Amniotic epithelial cell (primary cell): ENCODE measurements around the gene SLC15A3.
"Not testable (repeated sequence)": the region's sequence is repeated elsewhere in the genome, so short reads cannot be mapped to it uniquely, and the experiment has no call there.

Source experiments
- DNase-seq: peaks from one replicate; pipeline ENCODE4 v3.0.0-alpha.2; 2010; ENCODE audit warnings: low read depth

SLC15A3 gene

GRCh38 chr11:60913793-60914632 lies 38.0 kb downstream of the SLC15A3 start, which contains the start of gene TMEM109:
TMEM109 (plus strand) TSS chr11:60914158; CDS start chr11:60919694, 5,536 bp downstream.
- DNase-seq = peak; percentile 86

- no peak for DNase-seq
These were observed 39.0 kb downstream of the SLC15A3 start for GRCh38 chr11:60912851-60913528.

DNA sequence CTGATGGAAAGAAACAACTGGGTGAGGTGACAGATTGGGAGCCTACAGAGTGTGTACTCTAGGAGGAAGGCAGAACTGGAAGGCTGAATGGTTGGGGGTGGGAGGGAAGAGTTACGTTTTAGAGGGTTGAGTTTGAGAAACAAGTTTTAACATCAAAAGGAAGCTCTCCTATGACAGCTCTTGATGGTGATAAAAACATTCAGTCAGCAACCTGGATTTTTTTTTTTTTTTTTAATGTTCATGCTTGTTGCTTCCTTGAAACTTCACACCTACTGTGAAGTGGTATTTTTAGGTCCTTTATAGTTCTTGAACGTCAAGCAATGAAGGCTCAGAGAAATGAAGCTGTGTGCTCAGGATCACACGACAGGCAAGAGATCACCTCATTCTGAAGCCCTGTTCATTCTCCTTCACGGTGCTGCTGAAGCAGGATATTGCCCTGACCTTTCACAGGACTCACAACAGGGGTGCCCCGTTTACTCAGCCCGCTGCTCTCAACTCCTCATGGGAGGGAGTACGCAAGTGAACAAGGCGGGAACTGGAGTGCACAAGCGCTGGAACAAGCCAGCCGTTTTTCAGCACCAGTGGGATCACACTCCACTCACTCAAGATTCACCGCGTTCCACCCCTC lies 39.6 kb downstream of the SLC15A3 start:
- DNase-seq = no peak

- DNase-seq = no peak
These were observed 41.1 kb downstream of the SLC15A3 start for GRCh38 chr11:60910711-60911380.

DNA sequence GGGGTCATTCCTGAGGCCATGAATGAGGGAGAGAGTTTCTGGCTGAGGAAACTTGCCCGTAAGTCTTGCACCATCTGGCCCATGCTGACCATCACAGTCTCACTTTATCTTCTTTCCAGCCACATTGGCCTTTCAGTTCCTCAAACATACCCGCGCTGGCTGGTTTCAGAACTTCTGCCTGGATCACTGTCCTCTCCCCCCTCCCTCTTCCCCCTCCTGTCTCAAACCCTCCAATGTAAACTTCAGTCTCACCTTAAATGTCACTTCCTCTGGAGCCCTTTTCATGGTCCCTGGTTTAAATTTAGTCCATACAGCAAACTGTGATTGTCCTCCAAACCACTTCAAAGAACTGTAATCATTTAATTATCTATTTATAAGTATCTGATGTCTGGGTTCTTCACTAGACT lies 41.7 kb downstream of the SLC15A3 start:
- DNase-seq = no peak

DNA sequence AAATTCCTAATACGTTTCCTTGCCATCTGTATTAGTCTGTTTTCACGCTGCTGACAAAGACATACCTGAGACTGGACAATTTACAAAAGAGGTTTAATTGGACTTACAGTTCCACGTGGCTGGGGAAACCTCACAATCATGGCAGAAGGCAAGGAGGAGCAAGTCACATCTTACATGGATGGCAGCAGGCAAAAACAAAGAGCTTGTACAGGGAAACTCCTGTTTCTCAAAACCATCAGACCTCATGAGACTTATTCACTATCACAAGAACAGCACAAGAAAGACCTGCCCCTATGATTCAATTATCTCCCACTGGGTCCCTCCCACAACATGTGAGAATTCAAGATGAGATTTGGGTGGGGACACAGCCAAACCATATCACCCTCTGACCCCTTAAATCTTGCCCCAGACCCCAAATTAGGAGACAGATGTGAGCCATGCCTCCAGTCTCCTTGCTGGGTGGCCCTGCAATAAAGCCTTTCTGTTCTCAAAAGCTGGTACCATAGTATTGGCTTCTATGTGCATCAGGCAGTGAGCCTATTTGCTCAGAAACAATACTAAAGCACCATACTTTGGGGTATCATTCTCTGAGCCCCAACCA lies 42.2 kb downstream of the SLC15A3 start:
- not testable (repeated sequence) for DNase-seq

GRCh38 chr11:60908803-60909202 lies 43.2 kb downstream of the SLC15A3 start:
- no peak for DNase-seq

DNA sequence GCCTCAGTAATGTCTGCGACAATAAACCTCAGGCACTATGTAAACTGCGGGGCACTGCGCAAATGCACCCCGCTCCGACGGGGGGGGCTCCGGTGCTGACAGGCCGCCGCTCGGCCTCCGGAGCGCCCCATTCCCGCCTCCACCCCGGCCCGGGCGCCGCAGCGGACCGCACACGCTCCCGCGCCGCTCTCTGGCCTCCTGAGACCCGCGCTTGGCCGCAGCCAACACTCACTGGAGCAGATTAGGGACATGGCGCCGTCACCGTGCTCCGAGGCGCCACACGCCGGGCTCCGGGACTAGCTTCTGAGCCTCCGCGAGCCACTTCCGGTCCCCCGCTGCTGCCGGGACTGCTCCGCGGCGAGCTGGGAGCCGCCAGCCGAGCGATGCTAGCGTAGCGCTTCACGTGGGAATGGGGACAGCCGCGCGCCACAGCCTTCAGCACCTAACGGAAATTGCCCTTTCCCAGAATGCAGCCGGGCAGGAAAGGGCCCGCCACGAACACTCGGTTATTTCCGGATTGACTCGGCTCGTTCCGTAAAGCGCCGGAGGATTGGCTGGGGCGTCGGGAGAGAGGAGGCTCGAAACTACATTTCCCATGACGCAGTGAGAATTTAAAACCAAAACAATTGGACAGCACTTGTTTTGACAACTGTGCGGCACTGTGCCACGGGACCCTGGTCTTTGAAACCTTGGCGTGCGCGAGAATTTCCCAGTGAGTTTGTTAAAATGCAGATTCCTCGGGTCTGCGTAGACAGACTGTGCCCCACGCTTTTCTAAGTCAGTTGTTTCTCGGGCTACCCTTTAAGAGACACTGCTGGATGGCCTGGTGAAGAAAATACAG lies 45.6 kb downstream of the SLC15A3 start, which contains the start of gene PRPF19:
Gene PRPF19 (minus strand): TSS at position 454 of the 841 bp plus-strand sequence. CDS start 203 bp downstream, at position 251.
- peak; percentile 90 for DNase-seq

DNA sequence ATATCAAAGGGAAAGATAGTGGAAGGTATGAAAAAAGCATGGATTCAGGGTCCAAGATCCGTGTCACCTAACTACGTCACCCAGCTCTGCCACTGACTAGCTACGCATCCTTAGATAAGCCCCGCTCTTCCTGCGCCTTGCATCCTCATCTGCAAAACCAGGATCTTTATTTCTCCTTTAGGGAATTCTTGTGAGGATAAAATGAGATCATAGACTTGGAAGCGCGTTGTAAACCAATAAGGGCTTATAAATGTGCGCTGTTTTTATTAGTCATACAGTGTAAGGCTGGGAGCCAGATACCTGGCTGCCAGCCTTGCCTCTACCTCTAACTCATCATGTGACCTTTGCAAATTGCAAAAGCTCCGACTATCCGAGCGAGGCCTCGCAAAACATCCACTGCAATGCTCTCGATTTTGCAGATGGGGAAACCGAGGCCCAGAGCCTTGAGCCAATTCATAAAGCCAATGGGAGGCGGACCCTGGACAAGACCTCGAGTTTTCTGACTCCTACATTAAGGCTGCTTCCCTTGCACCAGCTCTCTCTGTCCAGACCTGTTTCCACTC lies 46.3 kb downstream of the SLC15A3 start:
- peak; percentile 72 for DNase-seq

- DNase-seq = no peak
These were observed 46.9 kb downstream of the SLC15A3 start for GRCh38 chr11:60905047-60905446.

- no peak for DNase-seq
These were observed 49.4 kb downstream of the SLC15A3 start for GRCh38 chr11:60902625-60903024.

DNA sequence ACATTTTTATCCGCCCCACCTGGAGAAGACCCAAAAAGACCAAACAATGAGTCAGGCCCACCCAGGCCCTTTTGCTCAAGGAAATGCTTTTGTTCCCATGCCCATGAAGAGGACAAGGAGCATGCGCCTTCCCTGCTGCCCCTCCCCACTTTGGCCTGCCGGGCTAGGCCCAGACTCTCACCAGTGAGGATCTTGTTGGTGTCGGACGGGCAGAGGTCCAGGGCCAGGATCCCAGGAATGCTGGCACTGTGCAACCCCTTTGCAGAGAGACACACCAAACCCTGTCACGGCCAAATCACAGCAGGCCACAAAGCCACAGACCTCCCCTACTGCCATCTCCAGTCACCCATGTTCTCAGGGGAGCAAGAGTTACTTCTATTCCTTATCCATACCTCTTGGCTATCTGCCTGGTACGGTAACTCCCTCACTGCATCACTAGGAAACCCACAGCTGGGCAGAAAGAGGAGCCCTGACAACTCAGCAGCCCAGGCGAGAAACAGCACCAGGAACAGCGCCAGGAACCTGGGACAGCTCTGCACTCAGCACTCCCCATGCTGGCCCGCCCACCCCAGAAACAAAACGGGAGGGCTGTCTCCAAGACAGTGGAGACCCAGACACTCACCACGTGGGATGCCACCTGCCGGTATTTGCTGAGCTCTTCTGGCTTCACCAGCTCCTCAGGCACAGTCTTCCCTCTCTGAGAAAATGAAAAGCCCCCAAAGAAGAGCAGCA lies 51.1 kb downstream of the SLC15A3 start:
- no peak for DNase-seq

DNA sequence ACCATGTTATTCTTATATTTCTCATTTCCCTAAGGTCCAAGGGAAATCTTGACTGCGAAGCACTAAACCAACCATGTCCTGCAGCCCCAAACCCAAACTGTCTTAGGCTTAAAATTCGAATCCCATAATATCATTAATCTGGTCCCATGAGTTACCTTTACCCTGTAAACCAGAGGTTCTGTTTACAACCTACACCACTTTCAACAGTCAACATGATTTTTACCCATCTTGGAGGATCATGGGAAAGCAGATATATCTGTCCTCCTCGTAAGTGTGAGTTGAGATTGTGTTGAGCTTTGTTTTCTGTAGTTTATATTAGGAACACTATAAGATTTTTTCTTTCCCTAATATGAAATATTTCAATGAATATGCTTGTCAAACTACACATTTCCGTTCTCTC lies 52.0 kb downstream of the SLC15A3 start:
- no peak for DNase-seq

GRCh38 chr11:60899046-60899936 lies 52.7 kb downstream of the SLC15A3 start:
- DNase-seq = peak; percentile 65

- no peak for DNase-seq
These were observed 54.5 kb downstream of the SLC15A3 start for GRCh38 chr11:60897496-60897895.

DNA sequence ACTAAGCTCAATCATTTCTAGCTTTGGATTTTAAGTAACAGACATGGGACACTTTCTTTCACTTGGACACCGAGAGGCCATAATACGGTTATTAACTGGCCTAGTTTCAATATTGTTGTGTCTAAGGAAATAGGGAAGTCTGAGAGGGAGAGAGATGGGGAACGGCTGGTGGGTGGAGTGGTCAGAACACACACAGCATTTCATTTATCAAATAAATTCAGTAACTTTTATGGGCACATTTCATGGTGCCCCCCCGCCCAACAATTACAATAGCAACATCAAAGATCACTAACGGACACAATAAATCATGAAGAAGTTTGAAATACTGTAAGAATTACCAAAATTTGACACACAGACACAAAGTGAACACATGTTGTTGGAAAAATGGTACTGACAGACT lies 56.3 kb downstream of the SLC15A3 start:
- no peak for DNase-seq

DNA sequence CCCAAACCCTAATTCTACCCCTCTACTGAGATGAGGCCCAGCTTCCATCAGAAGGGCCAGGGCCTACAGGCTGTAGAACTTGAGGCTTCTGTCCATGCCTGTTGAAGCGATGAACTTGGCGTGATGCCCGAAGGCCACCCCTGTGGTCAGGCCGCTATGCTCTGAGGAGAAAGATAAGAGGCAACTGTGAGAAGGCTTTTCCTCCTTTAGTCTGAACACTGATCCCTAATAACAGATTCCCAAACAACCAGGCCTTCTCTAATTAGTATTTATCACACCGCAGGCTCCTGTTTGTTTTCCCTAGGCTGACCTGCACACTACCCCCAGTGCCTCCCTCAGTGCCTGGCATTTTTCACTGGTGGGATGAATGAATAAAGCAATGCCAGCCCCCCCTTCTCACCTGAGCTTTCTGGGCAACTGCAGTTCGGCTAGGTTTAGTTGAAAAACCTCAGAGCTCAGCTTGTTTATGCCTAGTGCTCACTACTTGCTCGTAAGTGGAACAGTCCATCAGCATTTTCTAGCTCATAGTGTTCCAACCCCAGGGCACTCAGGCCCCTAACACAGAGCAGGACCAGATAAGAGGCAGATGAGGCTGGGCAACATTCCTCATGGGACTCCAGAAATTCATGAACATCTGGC lies 60.8 kb downstream of the SLC15A3 start:
- peak; percentile 82 for DNase-seq

GRCh38 chr11:60890696-60891095 lies 61.3 kb downstream of the SLC15A3 start:
- DNase-seq = no peak
